GM10266 (cell line): ENCODE results near the gene PDK2.
A peak's percentile ranks its signal among the peaks of the same experiment; 100 is the strongest.

Experiments
- DNase-seq: peaks from one replicate; pipeline ENCODE4 v3.0.0; 2012; ENCODE audit errors: extremely low spot score
- TF ChIP-seq, protein P1 (sequence below): IDR thresholded peaks from 2 replicates; pipeline ENCODE4 v1.5.1; 2012; ENCODE audit warnings: mild to moderate bottlenecking, low read depth; ENCODE audit not compliant: control insufficient read depth, insufficient read depth; ENCODE audit errors: missing control alignments

PDK2 gene

DNA sequence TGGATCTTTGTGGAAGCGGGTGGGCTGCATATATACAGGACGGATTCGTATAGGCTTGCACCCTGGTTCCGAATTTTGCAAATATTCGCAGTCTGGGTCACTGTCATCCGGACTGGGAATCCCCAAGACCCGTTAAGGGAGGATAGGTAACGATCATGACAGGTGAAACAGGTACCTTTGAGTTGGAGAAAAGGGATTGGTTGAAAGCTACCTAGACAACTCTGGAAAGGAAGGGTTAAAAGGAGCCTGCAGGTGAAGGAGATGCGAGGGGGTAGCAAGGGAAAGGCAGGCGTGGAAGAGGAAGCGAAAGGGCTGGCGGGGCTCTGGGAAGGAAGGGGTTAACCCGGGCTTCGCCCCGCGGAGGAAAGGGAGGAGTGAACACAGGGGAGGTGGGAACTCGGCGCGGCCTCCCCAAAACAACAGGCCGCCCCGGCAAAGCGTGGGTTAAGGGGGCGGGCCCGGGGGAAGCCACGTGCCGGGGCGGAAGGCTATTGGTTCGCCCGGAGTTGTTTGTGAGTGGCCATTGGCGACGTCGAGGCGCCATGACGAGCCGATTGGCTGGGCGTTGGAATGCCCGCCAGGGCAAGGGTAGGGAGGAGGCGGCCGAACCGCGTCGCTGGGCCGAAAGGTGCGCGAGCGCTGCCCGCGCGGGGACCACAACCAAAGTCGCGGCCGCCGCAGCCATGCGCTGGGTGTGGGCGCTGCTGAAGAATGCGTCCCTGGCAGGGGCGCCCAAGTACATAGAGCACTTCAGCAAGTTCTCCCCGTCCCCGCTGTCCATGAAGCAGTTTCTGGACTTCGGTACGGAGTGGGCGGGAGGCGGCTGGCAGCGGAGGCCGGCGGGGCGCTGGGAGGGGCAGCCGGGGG lies at the start of gene PDK2:
TSS of gene PDK2 (plus strand) at position 599 of the 867 bp plus-strand sequence. CDS start at position 684, 85 bp downstream.
- TF ChIP-seq, protein P1, sequence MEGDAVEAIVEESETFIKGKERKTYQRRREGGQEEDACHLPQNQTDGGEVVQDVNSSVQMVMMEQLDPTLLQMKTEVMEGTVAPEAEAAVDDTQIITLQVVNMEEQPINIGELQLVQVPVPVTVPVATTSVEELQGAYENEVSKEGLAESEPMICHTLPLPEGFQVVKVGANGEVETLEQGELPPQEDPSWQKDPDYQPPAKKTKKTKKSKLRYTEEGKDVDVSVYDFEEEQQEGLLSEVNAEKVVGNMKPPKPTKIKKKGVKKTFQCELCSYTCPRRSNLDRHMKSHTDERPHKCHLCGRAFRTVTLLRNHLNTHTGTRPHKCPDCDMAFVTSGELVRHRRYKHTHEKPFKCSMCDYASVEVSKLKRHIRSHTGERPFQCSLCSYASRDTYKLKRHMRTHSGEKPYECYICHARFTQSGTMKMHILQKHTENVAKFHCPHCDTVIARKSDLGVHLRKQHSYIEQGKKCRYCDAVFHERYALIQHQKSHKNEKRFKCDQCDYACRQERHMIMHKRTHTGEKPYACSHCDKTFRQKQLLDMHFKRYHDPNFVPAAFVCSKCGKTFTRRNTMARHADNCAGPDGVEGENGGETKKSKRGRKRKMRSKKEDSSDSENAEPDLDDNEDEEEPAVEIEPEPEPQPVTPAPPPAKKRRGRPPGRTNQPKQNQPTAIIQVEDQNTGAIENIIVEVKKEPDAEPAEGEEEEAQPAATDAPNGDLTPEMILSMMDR, result no peak
- peak; percentile 97 for DNase-seq

DNA sequence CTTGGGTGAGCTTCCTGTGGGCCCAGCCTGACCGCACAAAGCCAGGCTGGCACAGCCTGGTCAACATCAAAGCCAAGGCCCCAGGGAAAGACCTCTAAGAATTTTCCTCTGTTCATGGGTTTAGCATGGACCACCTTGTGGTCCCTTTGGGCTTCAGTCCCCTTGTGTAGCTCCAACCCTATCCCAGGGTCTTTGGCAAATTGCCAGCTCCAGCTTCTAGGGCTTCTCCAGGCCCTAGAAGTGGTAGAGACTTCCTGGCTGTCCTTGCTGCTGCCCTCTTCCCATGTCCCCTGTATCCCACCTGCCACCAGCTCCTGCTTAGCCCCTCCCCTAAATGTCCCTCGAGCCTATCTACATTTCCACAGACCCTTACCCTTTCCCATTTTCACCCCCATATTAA lies 49.0 kb upstream of the PDK2 start:
- TF ChIP-seq, protein P1, result no peak
- DNase-seq, result no peak

DNA sequence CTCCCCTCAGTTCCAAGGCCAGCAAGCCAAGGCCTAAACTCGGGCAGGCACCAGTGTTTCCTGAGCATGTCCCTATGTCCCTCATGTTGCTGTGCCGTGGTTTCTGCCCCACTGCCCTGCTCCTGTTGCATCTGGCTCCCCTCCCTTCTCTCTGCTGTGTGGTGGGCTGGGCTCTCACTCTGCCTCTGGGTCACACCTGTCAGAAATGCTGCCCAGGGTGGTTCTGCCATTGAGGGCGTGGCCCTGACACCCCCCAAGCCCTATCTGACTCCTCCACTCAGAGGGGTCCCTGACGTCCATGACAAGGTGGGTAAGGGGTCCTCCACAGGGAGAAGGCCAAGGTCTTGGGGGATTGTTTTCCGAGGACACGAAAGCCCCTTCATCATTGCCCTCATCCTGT lies 48.5 kb upstream of the PDK2 start:
- TF ChIP-seq, protein P1, result no peak
- no peak for DNase-seq

DNA sequence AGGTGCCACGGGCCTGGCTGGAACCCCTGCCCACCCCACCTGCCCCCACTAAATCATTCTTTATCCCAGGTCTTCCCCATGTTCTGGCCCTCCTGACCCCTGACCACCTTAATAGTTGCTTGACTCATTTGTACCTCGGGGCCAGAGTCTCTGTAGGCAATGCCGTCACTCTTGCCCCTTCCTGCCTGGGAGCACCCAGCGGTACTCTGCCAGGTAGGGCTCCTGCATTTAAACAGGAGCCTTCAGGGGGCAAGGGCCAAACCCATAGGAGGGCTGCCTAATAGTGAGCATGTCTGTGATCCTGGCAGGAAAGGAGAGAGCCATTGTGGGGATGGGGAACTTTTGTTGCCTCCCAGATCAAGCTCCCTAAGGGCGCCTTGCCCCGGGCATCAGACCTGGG lies 48.1 kb upstream of the PDK2 start:
- no peak for DNase-seq
- TF ChIP-seq, protein P1, result no peak

DNA sequence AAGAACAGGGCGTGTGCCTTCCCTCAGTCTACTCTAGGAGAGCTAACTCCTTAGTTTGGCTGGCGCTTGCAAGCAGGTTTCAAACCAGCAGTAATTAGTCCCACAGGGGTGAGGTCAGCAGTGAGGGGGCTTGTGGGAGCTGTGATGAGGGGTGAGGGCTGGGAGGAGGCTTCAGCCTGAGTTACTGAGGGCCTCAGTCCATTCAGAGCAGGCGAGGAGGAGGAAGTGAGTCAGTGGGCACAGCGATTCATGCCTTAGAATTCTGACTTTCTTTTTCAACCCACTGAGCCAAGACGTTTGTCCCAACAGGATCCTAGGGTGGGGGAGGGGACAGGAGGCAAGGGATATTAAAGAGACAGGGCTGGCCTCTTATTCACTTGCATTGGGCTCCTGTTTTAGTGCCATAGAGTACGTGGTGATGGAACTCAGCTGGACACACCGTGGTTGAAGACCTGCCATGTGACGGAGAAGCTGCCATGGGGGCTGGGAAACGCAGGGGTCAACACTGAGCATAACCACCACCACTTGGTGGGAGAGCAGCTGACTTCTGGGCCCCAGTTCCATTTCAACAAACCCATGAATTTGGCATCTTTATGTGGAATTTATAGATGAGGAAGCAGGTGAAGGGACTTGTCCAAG lies 47.5 kb upstream of the PDK2 start:
- DNase-seq, result no peak
- TF ChIP-seq, protein P1, result no peak

DNA sequence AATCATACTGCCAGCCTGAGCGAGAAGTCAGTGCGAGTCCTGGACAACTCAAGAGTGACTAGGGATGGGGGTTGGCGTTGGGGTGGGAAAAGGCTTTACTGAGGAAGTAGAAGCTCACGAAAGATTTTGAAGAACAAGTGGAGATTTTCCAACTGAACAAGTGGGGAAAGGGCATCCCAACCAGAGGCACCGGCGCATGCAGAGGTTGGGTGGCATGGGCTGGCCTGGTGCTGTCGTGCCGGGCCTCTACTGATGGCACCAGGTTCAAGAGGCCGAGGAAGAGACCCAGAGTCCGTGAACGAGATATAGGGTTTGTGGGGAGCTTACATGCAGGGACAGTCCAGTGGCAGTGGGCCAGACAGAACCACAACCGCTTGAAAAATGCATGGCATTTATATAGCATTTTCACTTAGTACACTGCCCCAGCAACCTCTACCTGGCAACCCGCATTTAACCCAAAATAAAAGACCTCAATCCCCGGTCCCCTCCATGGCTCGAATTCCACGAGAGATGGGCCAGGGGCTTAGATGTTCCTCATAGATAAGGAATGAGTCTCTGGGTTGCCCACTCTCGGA lies 46.9 kb upstream of the PDK2 start:
- TF ChIP-seq, protein P1, result no peak
- DNase-seq, result no peak
